H1 (cell line): ENCODE results near the gene NSFL1C. TPM values are rescaled to one million over a fixed set of nuclear protein-coding genes. Genes with fewer than 3 reads are reported as not detected.

Experiments
- CTCF ChIA-PET: fragments of 300-600 bp; sonication (Branson Sonifier 250); formaldehyde crosslinking; loops from one replicate; lab custom pipeline; 2021; ENCODE audit not compliant: partially characterized antibody; lab: Charles Lee
- POLR2A ChIA-PET: fragments of 300-600 bp; sonication (Branson Sonifier 250); formaldehyde crosslinking; loops from one replicate; lab custom pipeline; 2021; ENCODE audit warnings: inconsistent platforms; ENCODE audit not compliant: partially characterized antibody; lab: Charles Lee
- DNase-seq, 2 experiments: peaks; one replicate each; pipeline versions ENCODE4 v3.0.0 to v3.0.0-alpha.2; 2010 to 2022; ENCODE audit warnings: low spot score in 2 of 2, low read depth in 1 of 2, mixed read lengths in 1 of 2
- FAIRE-seq: peaks from 2 replicates; lab custom pipeline; 2011; peaks lifted over from hg19 to GRCh38; lab: Jason Lieb, UNC
- H2AFZ ChIP-seq: 2 replicates; pipeline ENCODE4 v1.8.1; 2012; ENCODE audit warnings: low read length, inconsistent platforms
- H2AK5ac ChIP-seq: 2 replicates; pipeline ENCODE4 v1.6.1; 2013; ENCODE audit warnings: low read depth, low read length
- H2BK120ac ChIP-seq: replicated peaks from 2 replicates; pipeline ENCODE3; 2013; ENCODE audit warnings: low read depth, low read length, inconsistent platforms
- H2BK12ac ChIP-seq: 2 replicates; pipeline ENCODE4 v1.6.1; 2013; ENCODE audit warnings: low read depth, low read length
- H2BK15ac ChIP-seq: 2 replicates; pipeline ENCODE4 v1.6.1; 2013; ENCODE audit warnings: low read length
- H2BK20ac ChIP-seq: 2 replicates; pipeline ENCODE4 v1.6.1; 2013; ENCODE audit warnings: low read length
- H2BK5ac ChIP-seq: 2 replicates; pipeline ENCODE4 v1.6.1; 2013; ENCODE audit warnings: low read depth, low read length
- H3K14ac ChIP-seq: 2 replicates; pipeline ENCODE4 v1.6.1; 2013; ENCODE audit warnings: inconsistent platforms; ENCODE audit not compliant: insufficient read length
- H3K18ac ChIP-seq: 2 replicates; pipeline ENCODE4 v1.6.1; 2013; ENCODE audit warnings: low read length; ENCODE audit errors: extremely low read depth
- H3K23ac ChIP-seq: 2 replicates; pipeline ENCODE4 v1.6.1; 2013; ENCODE audit warnings: inconsistent platforms; ENCODE audit not compliant: insufficient read length
- H3K23me2 ChIP-seq: 2 replicates; pipeline ENCODE4 v1.6.1; 2013; ENCODE audit warnings: low read depth, low read length
- H3K27ac ChIP-seq: 2 replicates; pipeline ENCODE4 v1.6.1; 2011; ENCODE audit warnings: low read depth, low read length, inconsistent platforms
- H3K27me3 ChIP-seq, 4 experiments: replicated peaks in 1 of 4; 1 replicate in 1 of 4; 2 replicates in 3 of 4; pipeline versions ENCODE4 v1.6.1 to v1.8.1; 2011 to 2013; ENCODE audit warnings: low read length in 3 of 4, mild to moderate bottlenecking in 3 of 4, inconsistent platforms in 2 of 4, mixed read lengths in 2 of 4, moderate library complexity in 1 of 4; ENCODE audit not compliant: control insufficient read depth in 3 of 4, insufficient read depth in 3 of 4; ENCODE audit errors: extremely low read depth in 1 of 4
- H3K36me3 ChIP-seq, 4 experiments: 2 replicates each; pipeline versions ENCODE4 v1.6.1 to v1.8.1; 2011 to 2013; ENCODE audit warnings: mild to moderate bottlenecking in 4 of 4, low read length in 3 of 4, moderate library complexity in 2 of 4, control low read depth in 1 of 4, inconsistent platforms in 1 of 4; ENCODE audit not compliant: insufficient read depth in 4 of 4, control insufficient read depth in 2 of 4
- H3K4ac ChIP-seq: replicated peaks from 2 replicates; pipeline ENCODE3; 2013; ENCODE audit warnings: low read length, low read depth, mixed read lengths, inconsistent platforms; ENCODE audit not compliant: insufficient read length
- H3K4me1 ChIP-seq, 4 experiments: replicated peaks in 1 of 4; 1 replicate in 1 of 4; 2 replicates in 3 of 4; pipeline versions ENCODE4 v1.6.1 to v1.8.1; 2011 to 2013; ENCODE audit warnings: low read length in 3 of 4, inconsistent platforms in 2 of 4, mixed read lengths in 1 of 4; ENCODE audit not compliant: insufficient read depth in 4 of 4, control insufficient read depth in 3 of 4
- H3K4me2 ChIP-seq, 2 experiments: 2 replicates each; pipeline versions ENCODE4 v1.6.1 to v1.8.1; 2011 to 2013; ENCODE audit warnings: low read depth in 2 of 2, low read length in 2 of 2, control low read depth in 1 of 2, inconsistent platforms in 1 of 2, mild to moderate bottlenecking in 1 of 2; ENCODE audit not compliant: insufficient read depth in 1 of 2
- H3K4me3 ChIP-seq, 4 experiments: fragments of 200-600, 300-600 bp in 1 of 4; sonication (generic), shearing (Covaris generic), sonication (Bioruptor Twin) in 1 of 4; 2 replicates each; pipeline versions ENCODE4 v1.5.1 to v1.8.1; 2011 to 2016; ENCODE audit warnings: low read length in 4 of 4, low read depth in 3 of 4, control low read depth in 2 of 4, inconsistent platforms in 2 of 4, mild to moderate bottlenecking in 2 of 4, mixed read lengths in 1 of 4, moderate library complexity in 1 of 4; ENCODE audit not compliant: insufficient read depth in 2 of 4; ENCODE audit errors: extremely low read depth in 1 of 4
- H3K56ac ChIP-seq: replicated peaks from 2 replicates; pipeline ENCODE3; 2013; ENCODE audit warnings: low read depth, mild to moderate bottlenecking, mixed read lengths, low read length, inconsistent platforms; ENCODE audit not compliant: insufficient read length
- H3K79me1 ChIP-seq: 2 replicates; pipeline ENCODE4 v1.6.1; 2013; ENCODE audit warnings: low read depth, low read length, control low read depth
- H3K79me2 ChIP-seq, 2 experiments: 2 replicates each; pipeline versions ENCODE4 v1.6.1 to v1.8.1; 2012 to 2013; ENCODE audit warnings: low read length in 2 of 2, mild to moderate bottlenecking in 2 of 2, inconsistent platforms in 1 of 2; ENCODE audit not compliant: insufficient read depth in 2 of 2, control insufficient read depth in 1 of 2
- H3K9ac ChIP-seq, 4 experiments: replicated peaks in 1 of 4; 1 replicate in 1 of 4; 2 replicates in 3 of 4; pipeline versions ENCODE4 v1.6.1 to v1.8.1; 2011 to 2013; ENCODE audit warnings: low read depth in 3 of 4, low read length in 3 of 4, control low read depth in 2 of 4, mild to moderate bottlenecking in 2 of 4, moderate library complexity in 2 of 4, inconsistent platforms in 1 of 4; ENCODE audit errors: extremely low read depth in 1 of 4
- H3K9me3 ChIP-seq, 2 experiments: 2 replicates each; pipeline versions ENCODE4 v1.6.1 to v1.8.1; 2012 to 2013; ENCODE audit warnings: mild to moderate bottlenecking in 2 of 2, moderate library complexity in 2 of 2, control low read depth in 1 of 2, inconsistent platforms in 1 of 2, low read depth in 1 of 2, low read length in 1 of 2, mixed read lengths in 1 of 2; ENCODE audit not compliant: insufficient read depth in 2 of 2
- H4K20me1 ChIP-seq, 2 experiments: replicated peaks in 1 of 2; 2 replicates each; pipeline versions ENCODE3 to v1.8.1; 2011 to 2013; ENCODE audit warnings: inconsistent platforms in 2 of 2, low read length in 2 of 2, mild to moderate bottlenecking in 1 of 2; ENCODE audit not compliant: insufficient read depth in 2 of 2, control insufficient read depth in 1 of 2
- H4K5ac ChIP-seq: 2 replicates; pipeline ENCODE4 v1.6.1; 2013; ENCODE audit warnings: low read length, low read depth, mixed read lengths, inconsistent platforms; ENCODE audit not compliant: insufficient read length
- H4K8ac ChIP-seq: 2 replicates; pipeline ENCODE4 v1.8.0; 2013; ENCODE audit warnings: mild to moderate bottlenecking, moderate library complexity, low read length, inconsistent platforms; ENCODE audit not compliant: insufficient read depth; ENCODE audit errors: extremely low read depth
- H4K91ac ChIP-seq: replicated peaks from 2 replicates; pipeline ENCODE3; 2013; ENCODE audit warnings: low read length, mixed read lengths, inconsistent platforms; ENCODE audit not compliant: insufficient read length
- CREB1 ChIP-seq: IDR thresholded peaks from 2 replicates; pipeline ENCODE4 v1.6.1; 2012; ENCODE audit warnings: inconsistent platforms
- EGR1 ChIP-seq: IDR thresholded peaks from 2 replicates; pipeline ENCODE4 v1.6.1; 2011; ENCODE audit warnings: low read depth, low read length, borderline replicate concordance
- GTF2F1 ChIP-seq: IDR thresholded peaks from 2 replicates; pipeline ENCODE4 v1.6.1; 2012; ENCODE audit warnings: low read depth, low read length, improper control_type of control experiment, borderline replicate concordance
- HDAC2 ChIP-seq, 2 experiments: fragments of 300-600 bp in 1 of 2; sonication (generic) in 1 of 2; IDR thresholded peaks; 2 replicates each; pipeline ENCODE4 v1.6.1; 2011 to 2012; ENCODE audit warnings: low read depth in 2 of 2, low read length in 2 of 2, mild to moderate bottlenecking in 2 of 2, moderate library complexity in 2 of 2, borderline replicate concordance in 1 of 2, inconsistent platforms in 1 of 2
- JUN ChIP-seq: IDR thresholded peaks from 2 replicates; pipeline ENCODE4 v1.6.1; 2011; ENCODE audit warnings: low read depth, mild to moderate bottlenecking, improper control_type of control experiment, low read length
- KDM4A ChIP-seq: IDR thresholded peaks from one replicate; pipeline ENCODE4 v1.7.1; 2012; ENCODE audit warnings: low read depth, mild to moderate bottlenecking, moderate library complexity, low read length, inconsistent platforms; ENCODE audit not compliant: severe bottlenecking
- NRF1 ChIP-seq: IDR thresholded peaks from 2 replicates; pipeline ENCODE4 v1.6.1; 2011; ENCODE audit warnings: mild to moderate bottlenecking, low read depth, low read length, improper control_type of control experiment
- RAD21 ChIP-seq, 2 experiments: IDR thresholded peaks in 1 of 2; conservative IDR thresholded peaks in 1 of 2; 2 replicates each; pipeline ENCODE4 v1.6.1; 2011; ENCODE audit warnings: low read depth in 2 of 2, low read length in 2 of 2, improper control_type of control experiment in 1 of 2, inconsistent platforms in 1 of 2, mild to moderate bottlenecking in 1 of 2, moderate library complexity in 1 of 2
- RXRA ChIP-seq: IDR thresholded peaks from 2 replicates; pipeline ENCODE4 v1.6.1; 2011; ENCODE audit warnings: low read depth, mild to moderate bottlenecking, low read length, moderate library complexity; ENCODE audit not compliant: insufficient read depth
- SAP30 ChIP-seq: fragments of 300-600 bp; sonication (generic); IDR thresholded peaks from 2 replicates; pipeline ENCODE4 v1.7.1; 2012; ENCODE audit warnings: low read length, moderate library complexity, mild to moderate bottlenecking, inconsistent platforms; ENCODE audit not compliant: insufficient read depth, insufficient replicate concordance
- SIX5 ChIP-seq: IDR thresholded peaks from 2 replicates; pipeline ENCODE4 v1.6.1; 2011; ENCODE audit warnings: mild to moderate bottlenecking, low read depth, low read length
- SUZ12 ChIP-seq: fragments of 200-600 bp; sonication (generic); IDR thresholded peaks from 2 replicates; pipeline ENCODE4 v1.6.1; 2012; ENCODE audit warnings: mild to moderate bottlenecking, inconsistent platforms, low read length, moderate library complexity, mixed read lengths
- YY1 ChIP-seq: IDR thresholded peaks from 2 replicates; pipeline ENCODE4 v1.6.1; 2011; ENCODE audit warnings: low read depth, mild to moderate bottlenecking, low read length
- ZNF274 ChIP-seq: IDR thresholded peaks from 2 replicates; pipeline ENCODE4 v1.7.0; 2012; ENCODE audit warnings: low read length, borderline replicate concordance; ENCODE audit errors: extremely low read depth
- WGBS, 2 experiments: shearing (Covaris generic) in 1 of 2; methylation state at CpG; one replicate each; pipeline versions ENCODE4 v1.1.6 to v1.1.7; 2013 to 2015; ENCODE audit warnings: low lambda C conversion rate in 2 of 2, mixed read lengths in 2 of 2, inconsistent platforms in 1 of 2, low coverage in 1 of 2, missing lambda C conversion rate in 1 of 2; ENCODE audit not compliant: insufficient replicate concordance in 2 of 2, insufficient coverage in 1 of 2, insufficient read length in 1 of 2; ENCODE audit errors: extremely low coverage in 1 of 2, missing lambda C conversion rate in 1 of 2; 5-methylcytosine and 5-hydroxymethylcytosine counted together
- polyA plus RNA-seq, 7 experiments: library from polyadenylated mRNA; depleted of rRNA in 3 of 7; stranded (reverse) in 5 of 7; unstranded in 2 of 7; fragments of >200 nt in 5 of 7; fragments of 200-250 nt in 2 of 7; gene quantifications; 1 replicate in 5 of 7; 2 replicates in 1 of 7; 4 replicates in 1 of 7; pipeline versions ENCODE4 v1.2.1 to v1.2.3, GENCODE V29; 2011 to 2013; ENCODE audit warnings: missing spikeins in 2 of 7, mixed read lengths in 2 of 7
- total RNA-seq: library from RNA; stranded (reverse); fragmentation: NEBNext Ultra II Directional; extraction: Animal tissue kit (Norgen Biotek cat#: 25700); gene quantifications from 2 replicates; pipeline ENCODE4 v1.2.1, GENCODE V29; 2021

The NSFL1C gene
- total and polyA plus RNA-seq, 2 of the 8 experiments (the other 6 are each of a cell fraction or from before 2014, with no cell fraction given), result 21.6 to 98.0 TPM

DNA sequence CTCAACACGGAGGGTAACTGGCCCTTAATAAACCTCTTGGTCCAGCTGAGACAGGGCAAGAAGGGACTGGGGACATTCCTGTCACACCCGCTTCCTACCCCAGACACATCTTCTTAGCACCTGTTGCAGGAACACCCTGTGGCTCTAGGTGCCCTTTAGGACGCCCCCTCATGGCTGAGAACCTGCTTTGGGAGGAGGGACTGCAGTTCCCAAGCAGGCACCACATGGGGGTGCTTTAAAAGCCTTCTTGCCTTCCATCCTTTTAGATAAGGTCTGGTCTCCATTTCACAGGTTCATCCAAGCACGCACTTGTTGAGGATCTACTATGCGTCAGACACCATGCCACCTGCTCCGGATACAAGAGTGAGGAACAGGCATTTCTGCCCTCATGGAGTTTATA is 26.6 kb downstream of the NSFL1C start:
- H2AK5ac ChIP-seq, result no peak overlapping the region
- no peak overlapping the region for H3K27ac ChIP-seq
- H3K4ac ChIP-seq, result no peak overlapping the region
- H4K5ac ChIP-seq, result no peak overlapping the region
- WGBS, 2 experiments, result 72% methylated on average over 6 of the region's 6 CpGs; no CpG with 5 or more reads in 1 of the 2 experiments
- H3K18ac ChIP-seq, result no peak overlapping the region
- peak; percentile 76 for FAIRE-seq
- no peak overlapping the region for H3K23ac ChIP-seq
- H4K8ac ChIP-seq, result no peak overlapping the region
- H2BK15ac ChIP-seq, result no peak overlapping the region
- no peak overlapping the region for H3K4me3 ChIP-seq
- H3K4me1 ChIP-seq, result no peaks in the 10 kb centered on the region
- H3K4me2 ChIP-seq, result no peak overlapping the region
- H2BK12ac ChIP-seq, result no peak overlapping the region
- H3K27me3 ChIP-seq, result no peaks in the 10 kb centered on the region
- peak; percentile 50 to 58 for DNase-seq
- CTCF ChIA-PET, result interaction anchor here (0.6 to 8.4 kb wide), 23 partner anchors 10 to 294 kb away, joined by 3 to 139 read pairs (median 4); partner anchors contain the start of gene NSFL1C
- no peaks in the 10 kb centered on the region for H3K79me1 ChIP-seq
- H3K9me3 ChIP-seq, result no peaks in the 10 kb centered on the region
- no peak overlapping the region for H2AFZ ChIP-seq
- POLR2A ChIA-PET, result interaction anchor here (1.2 to 1.4 kb wide), 2 partner anchors 26 to 58 kb away, joined by 3 read pairs; no protein-coding TSS in a partner anchor
- H3K14ac ChIP-seq, result no peak overlapping the region
- H4K20me1 ChIP-seq, result no peaks in the 10 kb centered on the region
- H2BK5ac ChIP-seq, result no peak overlapping the region
- no peaks in the 10 kb centered on the region for H3K23me2 ChIP-seq
- H2BK120ac ChIP-seq, result no peak overlapping the region
- no peak overlapping the region for H3K9ac ChIP-seq
- no peak overlapping the region for H3K56ac ChIP-seq
- no peak overlapping the region for H2BK20ac ChIP-seq
- no peaks in the 10 kb centered on the region for H3K79me2 ChIP-seq
- no peak overlapping the region for H4K91ac ChIP-seq
- peaks cover 10 to 26% (median 20%) of the 10 kb centered on the region in 4 experiments for H3K36me3 ChIP-seq
- no peak for TF ChIP-seq SUZ12
- TF ChIP-seq RAD21 (IDR thresholded peaks at IDR 0.05 in 1 of 2, conservative IDR thresholded peaks at IDR 0.05 in 1 of 2; ENCODE audit: low read depth in 2 of 2, low read length in 2 of 2), result peak; percentile 50 to 57
- no peak for TF ChIP-seq CREB1
- no peak for TF ChIP-seq KDM4A
- no peak for TF ChIP-seq NRF1
- 0 out of 2 replicates have a peak, but pooled peaks have one; percentile 25 for TF ChIP-seq YY1
- TF ChIP-seq GTF2F1, result no peak
- TF ChIP-seq ZNF274, result no peak
- peak; percentile 26; the same call in 1 of the 2 replicates for TF ChIP-seq EGR1
- TF ChIP-seq SAP30, result no peak
- no peak for TF ChIP-seq RXRA
- no peak for TF ChIP-seq JUN
- TF ChIP-seq HDAC2 (IDR thresholded peaks at IDR 0.05; ENCODE audit: borderline replicate concordance in 1 of 2, low read depth in 2 of 2, low read length in 2 of 2), result no peak
- TF ChIP-seq SIX5, result no peak
